Sigmoid colon (tissue), 4 donors: Measurements from ENCODE around the gene SURF4.

ENCODE experiments used
- POLR2AphosphoS5 ChIP-seq, 4 donors: sonication (generic); formaldehyde crosslinking; IDR thresholded peaks; one replicate each; pipeline ENCODE4 v1.6.1; 2017; ENCODE audit warnings: antibody characterized with exemption in 4 of 4
- TF ChIP-seq, protein P1 (sequence below), 4 experiments: fragments of 450-650 bp in 3 of 4; fragments of 200-600 bp in 1 of 4; IDR thresholded peaks; one replicate each; pipeline ENCODE4 v1.5.1; 2016 to 2019; ENCODE audit warnings: antibody characterized with exemption in 4 of 4, mild to moderate bottlenecking in 3 of 4, moderate library complexity in 2 of 4

DNA sequence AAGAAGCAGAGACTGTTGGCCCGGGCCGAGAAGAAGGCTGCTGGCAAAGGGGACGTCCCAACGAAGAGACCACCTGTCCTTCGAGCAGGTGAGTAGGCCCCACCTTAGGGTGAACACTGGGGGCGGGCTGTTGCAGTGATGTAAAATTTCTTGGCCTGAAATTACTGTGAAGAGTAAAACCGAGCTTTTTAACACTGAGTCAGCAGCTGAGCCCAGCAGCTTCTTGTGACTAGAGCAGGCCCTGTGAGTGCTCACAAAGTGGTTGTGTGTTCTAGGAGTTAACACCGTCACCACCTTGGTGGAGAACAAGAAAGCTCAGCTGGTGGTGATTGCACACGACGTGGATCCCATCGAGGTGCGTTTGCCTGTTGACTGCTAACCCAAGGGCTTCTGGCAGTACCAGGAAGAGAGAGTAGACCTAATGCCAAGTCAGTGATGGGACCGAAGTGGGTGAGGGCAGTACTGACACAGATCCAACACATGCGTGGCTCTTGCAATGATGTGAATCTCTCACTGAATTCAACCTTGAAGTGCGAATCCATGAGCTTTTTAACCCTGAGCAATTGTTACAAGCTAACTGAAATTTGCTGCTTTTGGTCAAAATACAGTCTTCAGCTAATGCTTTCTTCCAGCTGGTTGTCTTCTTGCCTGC lies 25.8 kb downstream of the SURF4 start:
- TF ChIP-seq, protein P1, sequence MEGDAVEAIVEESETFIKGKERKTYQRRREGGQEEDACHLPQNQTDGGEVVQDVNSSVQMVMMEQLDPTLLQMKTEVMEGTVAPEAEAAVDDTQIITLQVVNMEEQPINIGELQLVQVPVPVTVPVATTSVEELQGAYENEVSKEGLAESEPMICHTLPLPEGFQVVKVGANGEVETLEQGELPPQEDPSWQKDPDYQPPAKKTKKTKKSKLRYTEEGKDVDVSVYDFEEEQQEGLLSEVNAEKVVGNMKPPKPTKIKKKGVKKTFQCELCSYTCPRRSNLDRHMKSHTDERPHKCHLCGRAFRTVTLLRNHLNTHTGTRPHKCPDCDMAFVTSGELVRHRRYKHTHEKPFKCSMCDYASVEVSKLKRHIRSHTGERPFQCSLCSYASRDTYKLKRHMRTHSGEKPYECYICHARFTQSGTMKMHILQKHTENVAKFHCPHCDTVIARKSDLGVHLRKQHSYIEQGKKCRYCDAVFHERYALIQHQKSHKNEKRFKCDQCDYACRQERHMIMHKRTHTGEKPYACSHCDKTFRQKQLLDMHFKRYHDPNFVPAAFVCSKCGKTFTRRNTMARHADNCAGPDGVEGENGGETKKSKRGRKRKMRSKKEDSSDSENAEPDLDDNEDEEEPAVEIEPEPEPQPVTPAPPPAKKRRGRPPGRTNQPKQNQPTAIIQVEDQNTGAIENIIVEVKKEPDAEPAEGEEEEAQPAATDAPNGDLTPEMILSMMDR (IDR thresholded peaks at IDR 0.05), result no peak
- TF ChIP-seq POLR2AphosphoS5 (IDR thresholded peaks at IDR 0.05), result no peak
